Spleen (tissue), 11 donors: ENCODE measurements around the gene ANKS1B. TPM values are rescaled to one million over a fixed set of nuclear protein-coding genes. Genes with fewer than 3 reads are reported as not detected.

Experiments
- DNase-seq: peaks from one replicate; pipeline ENCODE4 v3.0.0-alpha.2; 2020
- H3K27ac ChIP-seq, 8 donors: fragments of 200-600 bp; sonication (generic) in 7 of 8; 1 replicate in 4 of 8; 2 replicates in 4 of 8; pipeline versions ENCODE4 v1.5.0 to v1.8.0; 2016 to 2021; ENCODE audit warnings: inconsistent platforms in 4 of 8, mild to moderate bottlenecking in 4 of 8, moderate library complexity in 1 of 8
- H3K27me3 ChIP-seq, 7 donors: fragments of 200-600 bp; sonication (generic) in 6 of 7; replicated peaks in 1 of 7; 1 replicate in 4 of 7; 2 replicates in 3 of 7; pipeline versions ENCODE4 v1.5.0 to v1.8.0; 2016 to 2021; ENCODE audit warnings: inconsistent platforms in 3 of 7, mild to moderate bottlenecking in 1 of 7
- H3K36me3 ChIP-seq, 6 donors: fragments of 200-600 bp; sonication (generic) in 5 of 6; 1 replicate in 4 of 6; 2 replicates in 2 of 6; pipeline versions ENCODE4 v1.5.0 to v1.8.0; 2016 to 2021; ENCODE audit warnings: inconsistent platforms in 2 of 6
- H3K4me1 ChIP-seq, 6 donors: fragments of 200-600 bp; sonication (generic) in 5 of 6; 1 replicate in 3 of 6; 2 replicates in 3 of 6; pipeline versions ENCODE4 v1.5.0 to v1.8.0; 2016 to 2021; ENCODE audit warnings: inconsistent platforms in 3 of 6
- H3K4me3 ChIP-seq, 8 donors: fragments of 200-600 bp; sonication (generic) in 7 of 8; 1 replicate in 4 of 8; 2 replicates in 4 of 8; pipeline versions ENCODE4 v1.5.0 to v1.8.0; 2016 to 2021; ENCODE audit warnings: inconsistent platforms in 4 of 8, mild to moderate bottlenecking in 4 of 8, moderate library complexity in 2 of 8
- H3K9me3 ChIP-seq, 8 donors: fragments of 200-600 bp; sonication (generic) in 7 of 8; 1 replicate in 4 of 8; 2 replicates in 4 of 8; pipeline versions ENCODE4 v1.5.0 to v1.8.0; 2016 to 2021; ENCODE audit warnings: inconsistent platforms in 4 of 8
- POLR2A ChIP-seq, 3 donors: fragments of 450-650 bp; IDR thresholded peaks; one replicate each; pipeline ENCODE4 v1.5.1; 2017; ENCODE audit warnings: antibody characterized with exemption in 3 of 3, mild to moderate bottlenecking in 1 of 3
- POLR2AphosphoS5 ChIP-seq, 3 donors: sonication (generic); formaldehyde crosslinking; IDR thresholded peaks; one replicate each; pipeline ENCODE4 v1.5.1; 2017; ENCODE audit warnings: antibody characterized with exemption in 3 of 3
- WGBS, 5 donors: extraction: QIAGEN DNeasy Blood & Tissue Kit in 3 of 5; methylation state at CpG; one replicate each; pipeline versions ENCODE4 v1.1.5 to v1.1.7; 2013 to 2018; 5-methylcytosine and 5-hydroxymethylcytosine counted together
- intact Hi-C: fragments of 100-400 bp; cut with DNase I; formaldehyde crosslinking; loops from one replicate; pipeline ENCODE4 v1.15.0; 2023; ENCODE audit warnings: low total_unique reads
- polyA plus RNA-seq, 3 donors: library from polyadenylated mRNA; stranded (reverse); fragments of 200-250 nt; gene quantifications; one replicate each; pipeline ENCODE4 v1.2.1, GENCODE V29; 2013
- total RNA-seq, 7 donors: library from RNA; depleted of rRNA in 3 of 7; stranded (reverse); fragments of >200 nt in 3 of 7; fragmentation: NEBNext Ultra II Directional in 4 of 7; extraction: Animal tissue kit (Norgen Biotek cat#: 25700) in 4 of 7; gene quantifications; one replicate each; pipeline versions ENCODE4 v1.1.0 to v1.2.1, GENCODE V29; 2016 to 2021
- TF ChIP-seq, protein P1 (sequence below), 11 experiments: fragments of 200-600 bp in 7 of 11; fragments of 450-650 bp in 4 of 11; sonication (generic) in 4 of 11; IDR thresholded peaks in 8 of 11; conservative IDR thresholded peaks in 3 of 11; 1 replicate in 7 of 11; 2 replicates in 4 of 11; pipeline versions ENCODE4 v1.4.0 to v1.8.0; 2016 to 2021; ENCODE audit warnings: antibody characterized with exemption in 11 of 11, inconsistent platforms in 4 of 11, mild to moderate bottlenecking in 1 of 11
- donor health status: healthy with polysubstance abuse.
- donor health status: DM: no; HTN: no; CAD: no; lungs with moderate emphysema.
- donor health status: DM: no; HTN: no; CAD: no.
- donor health status: Bipolar disorder and iron deficiency.
- donor health status: healthy.
- donor health status: DM: no; HTN: no; CAD: no.
- donor health status: DM: yes; HTN: yes; CAD: no.

ANKS1B gene
- total and polyA plus RNA-seq, 10 donors: 0.21 to 8.0 (median 4.2) TPM

DNA sequence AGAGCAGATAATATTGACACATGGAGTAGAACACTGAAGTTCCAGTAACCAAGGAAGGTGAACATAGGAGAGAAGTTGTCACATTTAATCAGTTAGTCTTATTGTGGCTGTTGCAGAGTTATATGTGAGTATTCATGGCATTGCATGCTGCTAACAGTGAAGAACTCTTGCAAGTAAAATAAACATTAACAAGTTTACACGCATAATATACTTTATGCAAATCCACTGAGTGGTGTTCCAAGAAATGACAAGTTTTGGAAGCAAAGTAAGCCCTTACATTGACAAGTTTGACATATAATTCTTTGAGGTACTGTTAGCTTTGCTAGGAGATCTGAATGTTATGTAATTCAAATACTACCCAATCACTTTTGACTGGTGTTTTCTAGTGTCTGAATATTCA is 125.6 kb downstream of the ANKS1B start:
- no peak for DNase-seq
- WGBS, 5 donors: 86 to 94% (median 88%) methylated on average over 1 of the region's 1 CpG
- no peak overlapping the region for H3K4me3 ChIP-seq
- intact Hi-C loops: no loop called here
- H3K4me1 ChIP-seq: no peaks in the 10 kb centered on the region
- no peak overlapping the region for H3K27ac ChIP-seq
- H3K27me3 ChIP-seq: no peaks in the 10 kb centered on the region
- no peak for TF ChIP-seq POLR2A (IDR thresholded peaks at IDR 0.05)
- TF ChIP-seq, protein P1, sequence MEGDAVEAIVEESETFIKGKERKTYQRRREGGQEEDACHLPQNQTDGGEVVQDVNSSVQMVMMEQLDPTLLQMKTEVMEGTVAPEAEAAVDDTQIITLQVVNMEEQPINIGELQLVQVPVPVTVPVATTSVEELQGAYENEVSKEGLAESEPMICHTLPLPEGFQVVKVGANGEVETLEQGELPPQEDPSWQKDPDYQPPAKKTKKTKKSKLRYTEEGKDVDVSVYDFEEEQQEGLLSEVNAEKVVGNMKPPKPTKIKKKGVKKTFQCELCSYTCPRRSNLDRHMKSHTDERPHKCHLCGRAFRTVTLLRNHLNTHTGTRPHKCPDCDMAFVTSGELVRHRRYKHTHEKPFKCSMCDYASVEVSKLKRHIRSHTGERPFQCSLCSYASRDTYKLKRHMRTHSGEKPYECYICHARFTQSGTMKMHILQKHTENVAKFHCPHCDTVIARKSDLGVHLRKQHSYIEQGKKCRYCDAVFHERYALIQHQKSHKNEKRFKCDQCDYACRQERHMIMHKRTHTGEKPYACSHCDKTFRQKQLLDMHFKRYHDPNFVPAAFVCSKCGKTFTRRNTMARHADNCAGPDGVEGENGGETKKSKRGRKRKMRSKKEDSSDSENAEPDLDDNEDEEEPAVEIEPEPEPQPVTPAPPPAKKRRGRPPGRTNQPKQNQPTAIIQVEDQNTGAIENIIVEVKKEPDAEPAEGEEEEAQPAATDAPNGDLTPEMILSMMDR (IDR thresholded peaks at IDR 0.05 in 8 of 11, conservative IDR thresholded peaks at IDR 0.05 in 3 of 11): no peak
- TF ChIP-seq POLR2AphosphoS5 (IDR thresholded peaks at IDR 0.05): no peak
- no peaks in the 10 kb centered on the region for H3K9me3 ChIP-seq
- H3K36me3 ChIP-seq: no peaks in the 10 kb centered on the region

DNA sequence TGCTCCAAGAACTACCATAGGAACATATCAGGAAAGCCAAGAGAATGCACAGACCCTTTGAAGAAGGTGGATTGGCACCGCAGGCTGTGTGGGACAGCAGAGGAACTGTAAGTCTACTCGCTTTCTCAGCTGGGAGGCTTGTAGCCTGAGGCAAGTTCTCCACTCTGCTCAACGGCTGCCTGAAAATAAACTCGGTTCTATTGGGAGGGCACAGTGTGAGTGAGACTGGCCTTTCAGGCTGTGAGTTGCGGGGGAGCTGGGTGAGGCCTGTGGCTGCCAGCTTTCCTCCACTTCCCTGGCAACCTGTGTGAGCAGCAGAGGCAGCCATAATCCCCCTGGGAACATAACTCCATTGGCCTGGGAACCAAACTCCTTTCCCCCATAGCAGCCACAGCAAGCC is 132.1 kb downstream of the ANKS1B start:
- H3K27me3 ChIP-seq: no peaks in the 10 kb centered on the region
- WGBS, 5 donors: 79 to 92% (median 82%) methylated on average over 4 to 5 of the region's 5 CpGs
- TF ChIP-seq POLR2A (IDR thresholded peaks at IDR 0.05): no peak
- TF ChIP-seq, protein P1 (IDR thresholded peaks at IDR 0.05 in 8 of 11, conservative IDR thresholded peaks at IDR 0.05 in 3 of 11): no peak
- no peak for TF ChIP-seq POLR2AphosphoS5 (IDR thresholded peaks at IDR 0.05)
- no peaks in the 10 kb centered on the region for H3K36me3 ChIP-seq
- H3K27ac ChIP-seq: no peak overlapping the region
- intact Hi-C loops: no loop called here
- H3K4me3 ChIP-seq: no peak overlapping the region
- no peaks in the 10 kb centered on the region for H3K9me3 ChIP-seq
- no peak for DNase-seq
- no peaks in the 10 kb centered on the region for H3K4me1 ChIP-seq

DNA sequence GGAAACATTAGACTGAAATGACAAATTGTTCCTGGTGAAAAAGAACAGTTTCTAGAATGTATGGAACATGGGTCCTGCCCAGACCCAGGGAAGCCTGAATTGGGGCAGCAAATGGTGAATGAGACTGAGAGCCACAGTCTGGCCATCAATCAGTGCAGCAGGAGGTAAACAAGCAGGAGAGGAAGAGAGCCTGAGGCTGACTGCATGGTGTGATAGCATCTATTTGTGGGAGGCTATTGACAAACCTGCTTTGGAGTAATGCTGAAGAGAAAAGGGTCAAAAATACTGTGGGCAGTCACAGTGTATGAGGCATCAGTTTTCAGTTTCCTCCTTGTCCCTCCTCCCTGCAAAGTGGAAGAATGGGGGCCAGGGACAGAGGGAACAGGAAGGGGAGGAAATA is 136.8 kb downstream of the ANKS1B start:
- no peaks in the 10 kb centered on the region for H3K27me3 ChIP-seq
- intact Hi-C loops: no loop called here
- TF ChIP-seq, protein P1 (IDR thresholded peaks at IDR 0.05 in 8 of 11, conservative IDR thresholded peaks at IDR 0.05 in 3 of 11): no peak
- no peak for TF ChIP-seq POLR2A (IDR thresholded peaks at IDR 0.05)
- TF ChIP-seq POLR2AphosphoS5 (IDR thresholded peaks at IDR 0.05): no peak
- H3K4me1 ChIP-seq: no peaks in the 10 kb centered on the region
- H3K36me3 ChIP-seq: no peaks in the 10 kb centered on the region
- H3K4me3 ChIP-seq: no peak overlapping the region
- H3K27ac ChIP-seq: no peak overlapping the region
- H3K9me3 ChIP-seq: peaks cover 0 to 11% (median 3%) of the 10 kb centered on the region in 8 donors
- DNase-seq: no peak

DNA sequence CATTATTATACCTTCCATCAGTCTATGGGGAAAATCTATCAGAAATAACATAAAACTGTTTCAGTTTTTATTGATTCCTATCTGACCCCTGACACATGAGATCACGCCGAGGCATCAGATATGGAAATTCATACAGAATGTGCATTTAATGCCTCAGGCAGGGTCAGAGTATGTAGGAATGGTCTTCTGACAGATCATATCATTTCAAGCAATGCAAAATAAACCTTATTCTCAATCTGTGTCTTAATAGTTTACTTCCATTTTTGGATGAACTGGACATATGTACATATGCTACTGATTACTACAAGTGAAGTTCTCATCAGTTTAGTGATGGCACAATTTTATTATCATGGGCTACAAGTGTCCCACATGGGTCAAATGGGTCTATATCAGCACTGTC is 150.0 kb downstream of the ANKS1B start:
- Histone ChIP-seq H3K4me3 (no peak overlapping the region), H3K9me3 (no peaks in the 10 kb centered on the region), H3K4me1 (no peaks in the 10 kb centered on the region), H3K36me3 (no peaks in the 10 kb centered on the region), H3K27ac (no peak overlapping the region), H3K27me3 (no peaks in the 10 kb centered on the region)
- WGBS, 5 donors: 89 to 96% (median 92%) methylated on average over 2 of the region's 2 CpGs
- intact Hi-C loops: no loop called here
- TF ChIP-seq, protein P1 (IDR thresholded peaks at IDR 0.05 in 8 of 11, conservative IDR thresholded peaks at IDR 0.05 in 3 of 11): no peak
- TF ChIP-seq POLR2AphosphoS5 (IDR thresholded peaks at IDR 0.05): no peak
- TF ChIP-seq POLR2A (IDR thresholded peaks at IDR 0.05): no peak
- DNase-seq: no peak
